ENCODE measurements around the gene LGI2. TPM values are rescaled to one million over a fixed set of nuclear protein-coding genes. Genes with fewer than 3 reads are reported as not detected.

LGI2 gene
- total RNA-seq, 1 donor from 2014 or later = 20.5 TPM

DNA sequence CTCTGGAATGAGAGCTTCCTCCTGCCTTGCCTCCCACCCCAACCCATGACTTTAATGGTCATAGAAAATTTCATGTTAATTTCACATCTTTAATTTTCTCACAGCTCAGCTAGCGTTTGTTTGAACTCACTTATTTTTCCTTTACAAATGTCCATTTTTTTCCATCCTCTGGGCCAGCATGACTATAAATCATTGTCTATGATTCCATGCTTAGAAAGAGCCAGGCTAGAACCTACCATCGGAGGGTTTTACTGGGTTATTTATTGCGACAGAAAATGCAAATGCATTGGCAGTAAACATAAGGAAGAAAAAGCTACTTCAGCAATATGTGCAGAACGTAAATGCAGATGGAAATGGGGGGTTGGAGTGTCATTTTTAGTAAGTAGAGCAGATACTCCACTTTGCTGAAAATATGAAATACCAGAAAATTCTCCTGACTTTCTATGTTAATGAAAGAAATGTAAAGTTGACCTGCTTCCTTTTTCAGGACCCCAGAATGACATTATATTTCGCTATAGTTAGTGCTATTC, 37.1 kb downstream of the LGI2 start:
- peaks cover 5% of the 10 kb centered on the region for H3K27me3 Mint-ChIP-seq (ENCODE audit: unreplicated experiment)
- H3K9me3 Mint-ChIP-seq (ENCODE audit: unreplicated experiment) = peaks cover 3% of the 10 kb centered on the region
- H3K36me3 Mint-ChIP-seq (ENCODE audit: unreplicated experiment) = no peaks in the 10 kb centered on the region
- no peaks in the 10 kb centered on the region for H3K4me1 Mint-ChIP-seq (ENCODE audit: low read depth, unreplicated experiment)
- TF ChIP-seq, protein P1, sequence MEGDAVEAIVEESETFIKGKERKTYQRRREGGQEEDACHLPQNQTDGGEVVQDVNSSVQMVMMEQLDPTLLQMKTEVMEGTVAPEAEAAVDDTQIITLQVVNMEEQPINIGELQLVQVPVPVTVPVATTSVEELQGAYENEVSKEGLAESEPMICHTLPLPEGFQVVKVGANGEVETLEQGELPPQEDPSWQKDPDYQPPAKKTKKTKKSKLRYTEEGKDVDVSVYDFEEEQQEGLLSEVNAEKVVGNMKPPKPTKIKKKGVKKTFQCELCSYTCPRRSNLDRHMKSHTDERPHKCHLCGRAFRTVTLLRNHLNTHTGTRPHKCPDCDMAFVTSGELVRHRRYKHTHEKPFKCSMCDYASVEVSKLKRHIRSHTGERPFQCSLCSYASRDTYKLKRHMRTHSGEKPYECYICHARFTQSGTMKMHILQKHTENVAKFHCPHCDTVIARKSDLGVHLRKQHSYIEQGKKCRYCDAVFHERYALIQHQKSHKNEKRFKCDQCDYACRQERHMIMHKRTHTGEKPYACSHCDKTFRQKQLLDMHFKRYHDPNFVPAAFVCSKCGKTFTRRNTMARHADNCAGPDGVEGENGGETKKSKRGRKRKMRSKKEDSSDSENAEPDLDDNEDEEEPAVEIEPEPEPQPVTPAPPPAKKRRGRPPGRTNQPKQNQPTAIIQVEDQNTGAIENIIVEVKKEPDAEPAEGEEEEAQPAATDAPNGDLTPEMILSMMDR (IDR thresholded peaks at IDR 0.05; ENCODE audit: partially characterized antibody, unreplicated experiment) = no peak
- DNase-seq = no peak
- H3K4me3 Mint-ChIP-seq (ENCODE audit: unreplicated experiment) = no peak overlapping the region
- H3K27ac Mint-ChIP-seq (ENCODE audit: unreplicated experiment) = no peak overlapping the region

DNA sequence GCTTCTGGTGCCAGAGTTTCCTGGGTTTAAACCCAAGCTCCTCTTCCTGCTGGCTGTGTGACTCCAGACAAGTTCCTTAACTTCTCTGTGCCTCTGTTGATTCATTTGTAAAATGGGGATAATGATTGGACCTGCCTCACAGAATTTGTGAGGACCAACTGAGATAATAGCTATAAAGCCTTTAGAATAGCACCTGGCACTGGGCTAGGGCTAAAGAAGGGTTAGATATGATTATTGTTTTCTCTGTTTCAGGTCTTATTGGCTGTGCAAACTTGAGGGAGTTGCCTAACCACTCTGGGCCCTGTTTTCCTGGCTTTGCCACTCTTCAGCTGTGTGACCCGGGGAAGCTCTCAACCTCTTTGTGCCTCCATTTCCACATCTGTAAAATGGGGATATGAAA, 37.8 kb downstream of the LGI2 start:
- Mint-ChIP-seq H3K4me1 (ENCODE audit: low read depth, unreplicated experiment) (no peaks in the 10 kb centered on the region), H3K4me3 (ENCODE audit: unreplicated experiment) (no peak overlapping the region), H3K27ac (ENCODE audit: unreplicated experiment) (no peak overlapping the region), H3K9me3 (ENCODE audit: unreplicated experiment) (peaks cover 3% of the 10 kb centered on the region), H3K27me3 (ENCODE audit: unreplicated experiment) (peaks cover 5% of the 10 kb centered on the region), H3K36me3 (ENCODE audit: unreplicated experiment) (no peaks in the 10 kb centered on the region)
- TF ChIP-seq, protein P1 (IDR thresholded peaks at IDR 0.05; ENCODE audit: partially characterized antibody, unreplicated experiment) = no peak
- DNase-seq = no peak

DNA sequence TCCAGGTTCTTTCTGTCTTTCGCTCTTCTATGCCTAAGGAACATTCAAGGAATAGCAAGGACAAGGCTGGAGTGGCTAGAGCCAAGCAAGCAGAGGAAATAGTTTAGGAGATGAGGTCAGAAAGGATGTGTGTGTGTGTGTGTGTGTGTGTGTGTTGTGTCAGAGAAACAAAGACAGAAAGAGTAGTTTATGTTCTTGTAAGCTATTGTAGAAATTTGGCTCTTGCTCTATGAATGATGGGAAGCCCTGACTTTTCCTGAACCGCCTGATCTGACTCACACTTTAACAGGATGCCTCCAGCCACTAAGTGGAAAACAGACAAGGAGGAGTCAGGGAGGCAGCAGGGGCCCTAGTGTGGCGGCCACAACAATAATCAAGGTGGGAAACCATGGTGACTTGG, 39.7 kb downstream of the LGI2 start:
- no peaks in the 10 kb centered on the region for H3K36me3 Mint-ChIP-seq (ENCODE audit: unreplicated experiment)
- DNase-seq = no peak
- peaks cover 5% of the 10 kb centered on the region for H3K27me3 Mint-ChIP-seq (ENCODE audit: unreplicated experiment)
- no peak overlapping the region for H3K4me3 Mint-ChIP-seq (ENCODE audit: unreplicated experiment)
- H3K27ac Mint-ChIP-seq (ENCODE audit: unreplicated experiment) = no peak overlapping the region
- H3K9me3 Mint-ChIP-seq (ENCODE audit: unreplicated experiment) = peaks cover 5% of the 10 kb centered on the region
- no peaks in the 10 kb centered on the region for H3K4me1 Mint-ChIP-seq (ENCODE audit: low read depth, unreplicated experiment)
- TF ChIP-seq, protein P1 (IDR thresholded peaks at IDR 0.05; ENCODE audit: partially characterized antibody, unreplicated experiment) = no peak

DNA sequence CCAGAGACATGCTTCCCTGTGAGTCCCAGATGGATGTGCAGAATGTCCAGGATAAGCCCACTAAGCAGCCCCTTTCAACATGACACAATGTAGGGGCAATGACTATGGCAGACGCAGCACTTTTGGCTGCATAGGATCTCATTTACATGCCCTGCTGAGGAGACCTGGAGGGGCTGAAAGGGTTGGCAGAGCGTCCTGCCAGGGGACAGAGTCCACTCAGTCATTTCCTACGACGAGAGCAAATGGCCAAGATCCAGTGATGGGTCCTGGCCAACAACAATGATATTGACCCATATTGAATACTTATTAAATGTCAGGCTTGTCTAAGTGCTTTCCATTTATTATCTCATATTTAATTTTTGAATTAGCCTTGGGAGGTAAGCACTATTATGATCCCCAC, 41.4 kb downstream of the LGI2 start:
- H3K4me3 Mint-ChIP-seq (ENCODE audit: unreplicated experiment) = no peak overlapping the region
- H3K4me1 Mint-ChIP-seq (ENCODE audit: low read depth, unreplicated experiment) = peaks cover 3% of the 10 kb centered on the region
- no peaks in the 10 kb centered on the region for H3K36me3 Mint-ChIP-seq (ENCODE audit: unreplicated experiment)
- DNase-seq = no peak
- H3K27me3 Mint-ChIP-seq (ENCODE audit: unreplicated experiment) = peaks cover 5% of the 10 kb centered on the region
- TF ChIP-seq, protein P1 (IDR thresholded peaks at IDR 0.05; ENCODE audit: partially characterized antibody, unreplicated experiment) = no peak
- H3K9me3 Mint-ChIP-seq (ENCODE audit: unreplicated experiment) = peaks cover 7% of the 10 kb centered on the region
- no peak overlapping the region for H3K27ac Mint-ChIP-seq (ENCODE audit: unreplicated experiment)

DNA sequence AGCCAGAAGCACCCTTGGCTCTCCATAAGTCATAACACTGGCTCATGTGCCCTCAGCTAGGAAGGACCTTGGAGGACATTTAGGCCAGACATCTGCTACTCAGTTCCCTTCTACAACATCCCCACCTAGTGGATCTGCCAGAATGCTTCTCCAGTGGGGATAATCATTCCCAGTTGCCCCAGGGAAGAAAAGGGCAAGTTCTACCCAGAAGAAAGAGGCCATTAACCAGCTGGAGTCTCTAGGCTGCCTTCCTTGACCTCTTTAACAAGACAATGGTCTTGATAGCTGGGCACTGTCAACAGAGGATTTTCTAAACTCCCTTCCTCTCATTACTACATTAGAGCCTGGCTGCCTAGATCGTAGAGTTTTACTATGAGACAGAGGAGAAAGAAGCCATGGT, 42.0 kb downstream of the LGI2 start:
- peaks cover 5% of the 10 kb centered on the region for H3K27me3 Mint-ChIP-seq (ENCODE audit: unreplicated experiment)
- peaks cover 3% of the 10 kb centered on the region for H3K4me1 Mint-ChIP-seq (ENCODE audit: low read depth, unreplicated experiment)
- H3K9me3 Mint-ChIP-seq (ENCODE audit: unreplicated experiment) = peaks cover 7% of the 10 kb centered on the region
- no peak overlapping the region for H3K27ac Mint-ChIP-seq (ENCODE audit: unreplicated experiment)
- TF ChIP-seq, protein P1 (IDR thresholded peaks at IDR 0.05; ENCODE audit: partially characterized antibody, unreplicated experiment) = no peak
- H3K36me3 Mint-ChIP-seq (ENCODE audit: unreplicated experiment) = no peaks in the 10 kb centered on the region
- H3K4me3 Mint-ChIP-seq (ENCODE audit: unreplicated experiment) = no peak overlapping the region
- no peak for DNase-seq
